HG03342 (cell line): ENCODE results near the gene SH3BP4.
"Not testable (repeated sequence)": the region's sequence is repeated elsewhere in the genome, so short reads cannot be mapped to it uniquely, and the experiment has no call there.

Experiments
- ATAC-seq: cut with Tn5 transposase; IDR thresholded peaks from one replicate; pipeline ENCODE4 v1.9.1; 2021; ENCODE audit warnings: mild to moderate bottlenecking, moderate library complexity; ENCODE audit not compliant: unreplicated experiment

SH3BP4 gene

GRCh38 chr2:235052514-235053354 lies 100.9 kb downstream of the SH3BP4 start:
- ATAC-seq, result no peak

GRCh38 chr2:235053651-235054050 lies 101.8 kb downstream of the SH3BP4 start:
- ATAC-seq, result no peak

GRCh38 chr2:235054475-235054874 lies 102.7 kb downstream of the SH3BP4 start:
- no peak for ATAC-seq

GRCh38 chr2:235054919-235055318 lies 103.1 kb downstream of the SH3BP4 start:
- ATAC-seq, result no peak

- no peak for ATAC-seq
Measured at GRCh38 chr2:235055891-235056516, 104.2 kb downstream of the SH3BP4 start.

- no peak for ATAC-seq
Measured at GRCh38 chr2:235056768-235057167, 105.0 kb downstream of the SH3BP4 start.

GRCh38 chr2:235057616-235058015 lies 105.8 kb downstream of the SH3BP4 start:
- not testable (repeated sequence) for ATAC-seq

- ATAC-seq, result no peak
Measured at GRCh38 chr2:235059161-235059560, 107.3 kb downstream of the SH3BP4 start.

GRCh38 chr2:235061656-235062055 lies 109.8 kb downstream of the SH3BP4 start:
- no peak for ATAC-seq

GRCh38 chr2:235063471-235063961 lies 111.7 kb downstream of the SH3BP4 start:
- no peak for ATAC-seq

- no peak for ATAC-seq
Measured at GRCh38 chr2:235064976-235065375, 113.2 kb downstream of the SH3BP4 start.

GRCh38 chr2:235066490-235066889 lies 114.7 kb downstream of the SH3BP4 start:
- ATAC-seq, result no peak

GRCh38 chr2:235066895-235067294 lies 115.1 kb downstream of the SH3BP4 start:
- no peak for ATAC-seq

- no peak for ATAC-seq
Measured at GRCh38 chr2:235068701-235069100, 116.9 kb downstream of the SH3BP4 start.

GRCh38 chr2:235070063-235070706 lies 118.4 kb downstream of the SH3BP4 start:
- ATAC-seq, result no peak

GRCh38 chr2:235073868-235074413 lies 122.1 kb downstream of the SH3BP4 start:
- no peak for ATAC-seq

GRCh38 chr2:235077046-235077445 lies 125.2 kb downstream of the SH3BP4 start:
- ATAC-seq, result no peak

- no peak for ATAC-seq
Measured at GRCh38 chr2:235078182-235078581, 126.4 kb downstream of the SH3BP4 start.

- ATAC-seq, result no peak
Measured at GRCh38 chr2:235078914-235079472, 127.2 kb downstream of the SH3BP4 start.

GRCh38 chr2:235080101-235080500 lies 128.3 kb downstream of the SH3BP4 start:
- ATAC-seq, result no peak
